Activated T-helper 1 cell treated with anti-CD3 and anti-CD28 coated beads, Interleukin-12 subunit alpha, Interleukin-12 subunit beta, Interleukin-2, Interleukin-4 antibody, amounts not matched to agents 30 ng/mL and 10 ng/mL and 1 ng/mL, durations not matched to agents 14 hours and 24 hours and 36 hours (primary cell): Measurements from ENCODE around the gene RASGRF2. TPM values are rescaled to one million over a fixed set of nuclear protein-coding genes. Genes with fewer than 3 reads are reported as not detected.

Source experiments
- DNase-seq: peaks from one replicate; pipeline ENCODE4 v3.0.0; 2021; ENCODE audit warnings: low spot score
- H3K27ac Mint-ChIP-seq: one replicate; pipeline ENCODE4 v1.8.0; 2021; ENCODE audit warnings: mild to moderate bottlenecking, mixed read lengths
- H3K27me3 Mint-ChIP-seq: one replicate; pipeline ENCODE4 v1.8.0; 2022; ENCODE audit warnings: mild to moderate bottlenecking, moderate library complexity, mixed read lengths; ENCODE audit not compliant: insufficient read depth
- H3K36me3 Mint-ChIP-seq: one replicate; pipeline ENCODE4 v1.8.0; 2021; ENCODE audit warnings: low read depth, mixed read lengths
- H3K4me1 Mint-ChIP-seq: one replicate; pipeline ENCODE4 v1.8.0; 2021; ENCODE audit warnings: low read depth, mixed read lengths
- H3K4me3 Mint-ChIP-seq: one replicate; pipeline ENCODE4 v1.8.0; 2021; ENCODE audit warnings: mild to moderate bottlenecking, moderate library complexity, mixed read lengths
- H3K9me3 Mint-ChIP-seq: one replicate; pipeline ENCODE4 v1.8.0; 2021; ENCODE audit warnings: mixed read lengths
- intact Hi-C: fragments of 100-400 bp; cut with micrococcal nuclease; formaldehyde crosslinking; loops from one replicate; pipeline ENCODE4 v1.15.1; 2024
- total RNA-seq: library from RNA; stranded (reverse); gene quantifications from 2 replicates; pipeline ENCODE4 v1.2.3, GENCODE V29; 2022

Gene RASGRF2
- total RNA-seq, 1 donor from 2014 or later = 22.6 TPM

DNA sequence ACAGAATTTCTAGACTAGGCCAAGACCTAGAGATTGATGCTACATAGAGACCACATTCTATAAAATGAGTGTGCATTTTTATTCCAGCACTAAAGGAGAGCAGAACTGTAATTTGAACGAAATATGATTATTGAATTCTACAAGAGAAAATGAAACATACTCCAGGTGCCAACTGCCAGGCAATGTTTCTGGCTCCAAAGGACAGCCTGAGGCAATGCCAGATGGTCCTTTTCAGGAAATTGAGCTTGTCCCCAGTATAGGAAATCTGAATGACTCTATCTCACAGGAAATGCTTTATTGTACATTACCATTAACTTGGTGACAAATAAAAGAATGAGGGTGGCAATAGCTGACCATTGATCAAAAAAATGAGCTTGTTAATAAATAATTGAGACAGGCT, 28.8 kb upstream of the RASGRF2 start:
- Mint-ChIP-seq H3K9me3 (no peaks in the 10 kb centered on the region), H3K4me3 (no peak overlapping the region), H3K27me3 (no peaks in the 10 kb centered on the region), H3K27ac (no peak overlapping the region), H3K36me3 (no peaks in the 10 kb centered on the region), H3K4me1 (peaks cover 6% of the 10 kb centered on the region)
- intact Hi-C loops = no loop called here
- no peak for DNase-seq

- intact Hi-C loops = no loop called here
- no peak for DNase-seq
- Mint-ChIP-seq H3K36me3 (no peaks in the 10 kb centered on the region), H3K4me1 (peaks cover 6% of the 10 kb centered on the region), H3K4me3 (no peak overlapping the region), H3K27me3 (no peaks in the 10 kb centered on the region), H3K27ac (no peak overlapping the region), H3K9me3 (no peaks in the 10 kb centered on the region)
Observed at GRCh38 chr5:80933036-80933435, 27.1 kb upstream of the RASGRF2 start.

DNA sequence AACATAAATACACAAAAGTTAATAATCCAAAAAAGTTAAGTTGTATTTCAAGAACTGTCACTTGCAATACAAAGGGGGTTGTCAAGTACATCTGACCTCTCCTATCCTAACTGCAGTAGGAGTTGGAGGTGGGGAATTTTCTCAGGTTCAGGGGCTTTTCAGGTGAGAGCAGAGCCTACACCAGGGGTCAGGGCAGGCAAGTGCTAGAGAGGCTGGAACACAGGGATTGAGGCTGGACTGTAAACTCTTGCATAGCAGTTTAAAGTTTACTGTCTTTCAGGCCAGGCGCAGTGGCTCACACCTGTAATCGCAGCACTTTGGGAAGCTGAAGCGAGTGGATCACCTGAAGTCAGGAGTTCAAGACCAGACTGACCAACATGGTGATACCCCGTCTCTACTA, 25.4 kb upstream of the RASGRF2 start:
- no peak for DNase-seq
- H3K36me3 Mint-ChIP-seq = no peaks in the 10 kb centered on the region
- intact Hi-C loops = loop anchor here (5.0 kb wide), 1 partner anchor 247 kb away; no protein-coding TSS in a partner anchor
- H3K4me3 Mint-ChIP-seq = no peak overlapping the region
- no peaks in the 10 kb centered on the region for H3K27me3 Mint-ChIP-seq
- peaks cover 6% of the 10 kb centered on the region for H3K4me1 Mint-ChIP-seq
- H3K9me3 Mint-ChIP-seq = no peaks in the 10 kb centered on the region
- no peak overlapping the region for H3K27ac Mint-ChIP-seq

- peaks cover 6% of the 10 kb centered on the region for H3K4me1 Mint-ChIP-seq
- no peaks in the 10 kb centered on the region for H3K36me3 Mint-ChIP-seq
- no peak for DNase-seq
- no peak overlapping the region for H3K27ac Mint-ChIP-seq
- no peak overlapping the region for H3K4me3 Mint-ChIP-seq
- intact Hi-C loops = loop anchor here (5.0 kb wide), 1 partner anchor 249 kb away; no protein-coding TSS in a partner anchor
- H3K9me3 Mint-ChIP-seq = no peaks in the 10 kb centered on the region
- peaks cover 2% of the 10 kb centered on the region for H3K27me3 Mint-ChIP-seq
Observed at GRCh38 chr5:80935811-80936385, 24.3 kb upstream of the RASGRF2 start.

GRCh38 chr5:80936881-80937280, 23.3 kb upstream of the RASGRF2 start:
- no peak overlapping the region for H3K4me3 Mint-ChIP-seq
- DNase-seq = no peak
- H3K4me1 Mint-ChIP-seq = peaks cover 6% of the 10 kb centered on the region
- H3K9me3 Mint-ChIP-seq = no peaks in the 10 kb centered on the region
- H3K36me3 Mint-ChIP-seq = no peaks in the 10 kb centered on the region
- peaks cover 2% of the 10 kb centered on the region for H3K27me3 Mint-ChIP-seq
- intact Hi-C loops = loop anchor here (5.0 kb wide), 1 partner anchor 250 kb away; no protein-coding TSS in a partner anchor
- H3K27ac Mint-ChIP-seq = no peak overlapping the region

GRCh38 chr5:80937584-80938356, 22.4 kb upstream of the RASGRF2 start:
- intact Hi-C loops = loop anchor here (5.0 kb wide), 1 partner anchor 250 kb away; no protein-coding TSS in a partner anchor

GRCh38 chr5:80941496-80941895, 18.7 kb upstream of the RASGRF2 start:
- Mint-ChIP-seq H3K9me3 (peaks cover 3% of the 10 kb centered on the region), H3K27me3 (peaks cover 2% of the 10 kb centered on the region), H3K27ac (no peak overlapping the region), H3K4me1 (no peaks in the 10 kb centered on the region), H3K4me3 (no peak overlapping the region), H3K36me3 (no peaks in the 10 kb centered on the region)
- DNase-seq = no peak
- intact Hi-C loops = no loop called here

More at GRCh38 chr5:80937584-80938356, 22.4 kb upstream of the RASGRF2 start:
- H3K4me1 Mint-ChIP-seq = peaks cover 6% of the 10 kb centered on the region
- H3K36me3 Mint-ChIP-seq = no peaks in the 10 kb centered on the region
- no peak overlapping the region for H3K4me3 Mint-ChIP-seq
- no peaks in the 10 kb centered on the region for H3K9me3 Mint-ChIP-seq
- peaks cover 2% of the 10 kb centered on the region for H3K27me3 Mint-ChIP-seq
- no peak overlapping the region for H3K27ac Mint-ChIP-seq
- no peak for DNase-seq

GRCh38 chr5:80951366-80951765, 8.8 kb upstream of the RASGRF2 start:
- no peaks in the 10 kb centered on the region for H3K36me3 Mint-ChIP-seq
- no peak overlapping the region for H3K4me3 Mint-ChIP-seq
- no peaks in the 10 kb centered on the region for H3K9me3 Mint-ChIP-seq
- no peak overlapping the region for H3K27ac Mint-ChIP-seq
- no peaks in the 10 kb centered on the region for H3K4me1 Mint-ChIP-seq
- intact Hi-C loops = no loop called here
- no peak for DNase-seq
- peaks cover 2% of the 10 kb centered on the region for H3K27me3 Mint-ChIP-seq

GRCh38 chr5:80953587-80953986, 6.6 kb upstream of the RASGRF2 start:
- intact Hi-C loops = no loop called here
- H3K4me1 Mint-ChIP-seq = peaks cover 11% of the 10 kb centered on the region
- H3K36me3 Mint-ChIP-seq = no peaks in the 10 kb centered on the region
- no peak overlapping the region for H3K4me3 Mint-ChIP-seq
- no peaks in the 10 kb centered on the region for H3K9me3 Mint-ChIP-seq
- no peaks in the 10 kb centered on the region for H3K27me3 Mint-ChIP-seq
- no peak for DNase-seq
- no peak overlapping the region for H3K27ac Mint-ChIP-seq

DNA sequence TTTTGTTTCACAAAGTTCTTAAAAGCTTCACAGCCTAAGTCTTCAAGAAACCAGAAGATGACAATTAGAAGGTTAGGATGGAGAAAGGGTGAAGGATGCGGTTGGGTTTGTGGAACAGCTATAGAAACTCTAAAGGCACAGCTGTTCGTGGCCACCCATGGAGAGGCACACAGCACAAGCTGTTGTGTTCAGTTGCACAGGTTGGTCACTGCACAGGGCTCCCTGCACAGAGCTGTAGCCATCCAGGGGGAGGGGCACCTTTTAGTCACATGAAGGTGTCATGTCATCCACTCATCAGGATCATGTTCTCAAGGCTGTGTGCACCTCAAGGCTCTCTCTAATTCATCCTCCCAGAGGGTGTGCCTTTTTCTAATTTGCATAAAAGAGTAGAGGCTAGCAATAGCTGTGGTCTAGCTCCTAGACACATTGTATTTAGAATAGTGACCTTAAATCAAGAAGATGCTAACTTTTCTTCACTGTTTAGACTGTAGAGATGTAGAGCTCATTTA, 5.0 kb upstream of the RASGRF2 start:
- Mint-ChIP-seq H3K9me3 (no peaks in the 10 kb centered on the region), H3K4me3 (no peak overlapping the region), H3K27ac (no peak overlapping the region), H3K36me3 (no peaks in the 10 kb centered on the region), H3K27me3 (no peaks in the 10 kb centered on the region), H3K4me1 (peaks cover 18% of the 10 kb centered on the region)
- no peak for DNase-seq
- intact Hi-C loops = no loop called here

DNA sequence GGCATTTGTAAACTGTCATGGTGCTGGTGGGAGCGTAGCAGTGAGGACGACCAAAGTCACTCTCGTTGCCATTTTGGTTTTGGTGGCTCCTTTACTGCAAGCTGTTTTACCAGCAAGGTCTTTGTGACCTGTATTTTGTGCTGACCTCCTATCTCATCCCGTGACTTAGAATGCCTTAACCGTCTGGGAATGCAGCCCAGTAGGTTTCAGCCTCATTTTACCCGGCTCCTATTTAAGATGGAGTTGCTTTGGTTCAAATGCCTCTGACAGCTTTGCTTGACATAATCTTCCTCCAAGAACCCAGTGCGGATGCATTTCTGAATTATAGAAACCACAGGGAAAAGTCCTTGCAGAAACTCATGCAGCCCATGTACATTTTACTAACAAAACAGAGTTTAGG, 3.9 kb upstream of the RASGRF2 start:
- no peaks in the 10 kb centered on the region for H3K27me3 Mint-ChIP-seq
- DNase-seq = no peak
- no peaks in the 10 kb centered on the region for H3K36me3 Mint-ChIP-seq
- no peak overlapping the region for H3K4me3 Mint-ChIP-seq
- H3K27ac Mint-ChIP-seq = no peak overlapping the region
- H3K4me1 Mint-ChIP-seq = peaks cover 23% of the 10 kb centered on the region
- intact Hi-C loops = no loop called here
- no peaks in the 10 kb centered on the region for H3K9me3 Mint-ChIP-seq

- intact Hi-C loops = no loop called here
- no peaks in the 10 kb centered on the region for H3K9me3 Mint-ChIP-seq
- DNase-seq = no peak
- no peak overlapping the region for H3K27ac Mint-ChIP-seq
- no peak overlapping the region for H3K4me3 Mint-ChIP-seq
- peaks cover 32% of the 10 kb centered on the region for H3K4me1 Mint-ChIP-seq
- H3K36me3 Mint-ChIP-seq = peaks cover 2% of the 10 kb centered on the region
- no peaks in the 10 kb centered on the region for H3K27me3 Mint-ChIP-seq
Observed at GRCh38 chr5:80957031-80957761, 3.0 kb upstream of the RASGRF2 start.

GRCh38 chr5:80958616-80959015, 1.5 kb upstream of the RASGRF2 start:
- H3K36me3 Mint-ChIP-seq = peaks cover 2% of the 10 kb centered on the region
- DNase-seq = no peak
- peaks cover 46% of the 10 kb centered on the region for H3K4me1 Mint-ChIP-seq
- H3K4me3 Mint-ChIP-seq = no peak overlapping the region
- H3K9me3 Mint-ChIP-seq = no peaks in the 10 kb centered on the region
- no peaks in the 10 kb centered on the region for H3K27me3 Mint-ChIP-seq
- H3K27ac Mint-ChIP-seq = no peak overlapping the region
- intact Hi-C loops = no loop called here
